DMS 273 (cell line): ENCODE measurements around the gene NOXA1.
A peak's percentile ranks its signal among the peaks of the same experiment; 100 is the strongest.
"Not testable (repeated sequence)": the region's sequence is repeated elsewhere in the genome, so short reads cannot be mapped to it uniquely, and the experiment has no call there.

ENCODE experiments used
- DNase-seq: peaks from one replicate; lab custom pipeline; 2025; ENCODE audit not compliant: unreplicated experiment; lab: John Stamatoyannopoulos, UW

The NOXA1 gene

GRCh38 chr9:137464291-137464999 is 41.3 kb downstream of the NOXA1 start:
- DNase-seq: no peak

- DNase-seq: no peak
Measured at GRCh38 chr9:137465000-137465719, 42.0 kb downstream of the NOXA1 start.

GRCh38 chr9:137465720-137466388 is 42.7 kb downstream of the NOXA1 start:
- no peak for DNase-seq

GRCh38 chr9:137466389-137467085 is 43.3 kb downstream of the NOXA1 start:
- DNase-seq: not testable (repeated sequence)

DNA sequence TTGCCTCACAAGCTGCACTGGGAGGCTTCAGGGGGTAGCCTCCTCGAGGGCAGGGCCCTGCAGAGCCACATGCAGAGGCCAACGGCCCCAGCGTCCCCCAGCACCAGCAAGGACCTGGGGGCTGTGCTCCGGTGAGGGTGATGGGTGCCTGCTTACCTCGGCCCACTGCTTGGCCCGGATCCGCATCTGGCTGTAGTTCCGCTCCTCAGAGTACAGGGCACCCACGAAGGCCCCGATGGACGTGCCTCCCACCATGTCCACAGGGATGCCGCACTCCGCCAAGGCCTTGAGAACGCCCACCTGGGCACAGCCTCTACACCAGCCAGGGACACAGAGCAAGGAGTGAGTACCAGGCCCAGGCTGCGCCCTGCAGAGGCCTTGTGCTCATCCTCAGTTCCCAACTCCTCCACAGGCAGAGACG is 44.0 kb downstream of the NOXA1 start:
- DNase-seq: no peak

DNA sequence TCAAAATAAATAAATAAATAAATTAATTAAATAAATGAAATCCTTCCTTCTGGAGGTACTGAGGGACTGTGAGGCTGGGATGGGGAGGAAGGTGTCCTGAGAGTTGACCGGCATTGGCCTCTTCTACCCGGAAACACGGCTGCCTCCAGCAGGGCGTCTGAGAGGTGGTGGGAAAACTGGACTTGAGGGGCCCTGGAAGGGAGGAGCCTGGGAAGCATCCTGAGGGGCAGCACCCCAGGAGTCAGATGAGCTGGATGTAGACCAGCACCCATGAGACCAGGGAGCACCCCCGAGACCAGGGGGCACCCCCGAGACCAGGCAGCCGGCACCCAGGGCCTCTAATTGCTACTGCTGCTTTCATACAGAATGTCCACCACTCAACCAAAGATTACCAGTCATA is 44.7 kb downstream of the NOXA1 start:
- DNase-seq: no peak

DNA sequence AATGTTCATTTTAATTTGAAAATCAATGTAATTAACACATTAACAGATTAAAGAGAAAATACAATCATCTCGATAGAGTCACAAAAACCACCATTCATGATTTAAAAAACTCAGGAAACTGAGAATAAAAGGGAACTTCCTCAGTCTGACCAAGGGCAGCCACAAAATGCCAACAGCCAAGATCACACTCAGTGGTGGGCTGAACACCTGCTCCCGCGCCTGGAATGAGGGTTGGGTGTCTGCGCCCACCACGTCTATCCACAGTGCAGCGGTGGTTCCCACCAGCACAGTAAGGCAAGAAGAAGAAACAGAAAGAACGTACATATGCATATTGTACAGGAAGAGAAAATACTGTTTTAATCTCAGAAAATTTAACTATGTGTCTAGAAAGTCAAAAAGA is 47.6 kb downstream of the NOXA1 start:
- DNase-seq: no peak

DNA sequence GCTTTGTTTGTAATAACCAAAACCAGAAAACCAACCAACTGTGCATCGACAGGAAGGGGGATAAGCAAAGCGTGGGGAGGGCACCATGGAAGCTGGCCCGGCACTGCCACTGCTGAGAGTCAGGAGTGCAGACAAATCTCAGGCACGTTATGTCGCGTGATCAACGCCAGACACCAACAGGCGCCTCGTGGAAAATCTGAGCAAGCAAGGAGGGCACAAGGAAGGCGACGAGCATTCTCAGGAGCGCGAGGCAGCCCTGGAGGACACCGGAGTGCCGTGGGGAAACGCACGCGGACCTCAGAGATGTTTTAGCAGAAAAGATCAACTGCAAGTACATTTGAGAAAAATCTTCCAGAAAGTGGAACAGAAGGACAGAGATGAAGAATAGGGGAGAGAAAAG is 51.1 kb downstream of the NOXA1 start:
- no peak for DNase-seq

DNA sequence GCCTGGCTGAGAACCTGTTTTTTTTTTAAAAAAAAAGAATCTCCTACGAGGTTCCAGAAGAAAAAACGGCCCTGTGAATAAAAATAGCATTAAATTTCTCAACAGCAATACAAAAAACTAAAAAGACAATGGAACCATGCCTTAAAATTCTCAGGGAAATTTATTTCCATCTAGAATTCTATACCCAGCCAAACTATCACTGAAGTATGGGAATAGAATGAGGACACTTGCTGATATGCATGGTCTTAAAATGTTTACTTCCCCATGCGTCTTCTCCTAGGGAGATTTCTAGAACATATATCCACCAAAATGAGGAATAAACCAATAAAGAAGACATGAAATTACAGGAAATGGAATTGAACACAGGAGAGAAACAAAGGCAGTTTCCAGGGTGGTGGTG is 52.5 kb downstream of the NOXA1 start:
- no peak for DNase-seq

DNA sequence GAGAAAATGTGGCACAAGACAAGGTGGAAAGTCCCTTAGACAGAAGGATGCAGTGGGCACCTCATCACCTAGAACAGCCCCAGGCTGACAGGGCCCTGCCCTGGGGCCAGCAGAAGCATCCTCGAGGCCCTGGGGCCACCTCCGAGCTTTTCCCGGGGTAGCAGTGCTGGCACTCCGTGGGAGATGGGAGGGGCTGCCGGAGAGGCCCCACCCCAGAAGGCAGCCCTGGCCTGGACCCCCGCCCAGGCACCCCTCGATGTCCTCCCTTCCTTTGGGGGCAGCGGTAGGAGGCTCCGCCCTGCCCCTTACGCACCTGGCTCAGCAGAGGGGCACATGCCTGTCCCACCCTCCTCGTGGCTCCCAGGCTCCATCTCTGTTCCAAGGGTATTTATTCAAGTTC is 53.7 kb downstream of the NOXA1 start:
- no peak for DNase-seq

DNA sequence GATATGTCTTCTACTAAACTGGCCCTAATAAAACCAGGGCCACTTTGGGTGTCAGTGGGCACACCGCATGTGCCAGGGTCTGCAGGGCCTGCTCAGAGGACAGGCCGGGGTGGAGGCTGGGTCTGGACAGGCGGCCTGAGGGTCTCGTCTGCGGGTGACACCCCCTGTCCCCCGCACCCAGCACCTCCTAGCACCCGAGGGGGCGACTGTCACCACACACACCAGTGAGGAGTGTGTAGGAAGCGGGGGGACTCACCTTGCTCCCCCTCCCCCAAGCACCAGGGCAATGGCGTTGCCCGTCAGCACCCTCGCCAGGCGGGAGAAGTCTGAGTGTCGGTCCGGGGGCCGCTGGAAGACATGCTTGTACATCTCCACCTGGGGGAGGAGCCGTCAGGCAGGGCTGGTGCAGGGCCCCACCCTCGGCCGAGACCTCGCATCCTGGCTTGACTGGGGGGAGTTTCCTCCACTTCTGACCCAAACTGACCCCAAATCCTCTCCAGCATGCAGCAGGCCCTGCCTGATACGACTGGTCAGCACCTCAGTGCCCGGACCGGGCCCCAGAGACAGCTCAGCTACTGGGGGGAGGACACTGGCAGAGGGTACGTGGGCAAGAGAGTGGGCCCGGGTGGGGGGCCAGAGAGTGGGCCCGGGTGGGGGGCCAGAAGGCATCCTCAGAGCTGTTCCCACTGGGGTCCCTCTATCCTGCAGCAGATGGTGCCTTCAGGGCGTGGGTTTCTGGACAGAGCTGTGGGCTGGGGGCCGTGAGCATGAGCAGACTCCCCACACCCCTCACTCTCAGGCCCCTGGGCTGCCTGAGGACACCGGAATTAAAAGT is 54.8 kb downstream of the NOXA1 start:
- DNase-seq: no peak

GRCh38 chr9:137478613-137478961 is 55.4 kb downstream of the NOXA1 start:
- DNase-seq: no peak

- DNase-seq: peak; percentile 81
Measured at GRCh38 chr9:137478962-137479861, 56.0 kb downstream of the NOXA1 start.

GRCh38 chr9:137479892-137480685 is 56.9 kb downstream of the NOXA1 start:
- no peak for DNase-seq

DNA sequence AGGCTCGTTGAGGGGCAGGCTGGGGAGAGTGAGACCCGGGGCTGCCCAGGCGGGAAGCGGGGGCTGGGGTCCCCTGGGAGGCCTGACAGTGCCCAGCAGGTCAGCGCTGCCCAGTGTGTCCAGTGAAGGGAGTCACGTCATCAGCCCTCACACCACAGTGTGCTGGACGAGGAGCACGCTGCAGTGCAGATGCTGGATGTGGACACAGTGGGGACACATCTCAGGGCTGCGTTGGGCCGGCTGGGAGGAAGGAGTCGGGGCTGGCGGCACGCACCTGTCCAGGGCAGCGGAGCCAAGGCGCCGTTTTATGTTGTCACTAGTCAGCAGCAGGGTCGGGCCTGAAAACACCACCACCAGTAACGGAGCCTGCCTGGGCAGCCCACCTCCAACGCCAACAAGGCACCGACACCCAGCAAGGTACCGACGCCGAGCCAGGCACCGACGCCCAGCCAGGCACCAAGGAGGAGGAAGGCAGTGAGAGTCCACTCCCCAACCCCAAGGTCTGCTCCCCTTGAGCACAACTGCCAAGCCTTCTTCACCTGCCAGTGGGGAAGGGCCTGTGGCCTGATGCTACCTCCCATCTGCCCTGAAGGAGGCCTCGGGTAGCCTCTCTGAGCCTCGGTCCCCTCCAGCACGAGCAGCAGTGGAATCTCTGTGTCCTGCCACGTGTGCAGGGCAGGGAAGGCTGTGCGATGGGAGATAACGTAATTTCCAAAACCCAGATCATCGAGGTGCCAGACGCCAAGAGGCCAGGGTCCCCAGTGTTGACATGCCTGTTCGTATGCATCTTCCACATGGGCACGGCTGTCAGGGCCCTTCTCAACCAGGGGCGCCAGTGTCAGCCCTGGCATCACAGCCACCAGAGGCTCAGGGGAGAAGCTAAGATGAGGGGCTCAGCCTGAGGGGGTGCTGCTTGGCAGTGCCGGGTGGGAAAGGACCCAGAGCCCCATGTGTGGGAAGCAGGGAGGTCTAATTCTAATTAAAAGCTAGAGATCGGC is 57.8 kb downstream of the NOXA1 start:
- DNase-seq: no peak

GRCh38 chr9:137482094-137482781 is 59.0 kb downstream of the NOXA1 start:
- DNase-seq: no peak
